GM21723 (cell line): Measurements from ENCODE around the gene SRP68.
"Not testable (repeated sequence)": the region's sequence is repeated elsewhere in the genome, so short reads cannot be mapped to it uniquely, and the experiment has no call there.

ENCODE experiments used
- ATAC-seq: cut with Tn5 transposase; IDR thresholded peaks from one replicate; pipeline ENCODE4 v1.9.1; 2021; ENCODE audit warnings: mild to moderate bottlenecking, moderate library complexity; ENCODE audit not compliant: unreplicated experiment

Gene SRP68

GRCh38 chr17:76090517-76091129 is 18.3 kb upstream of the SRP68 start:
- no peak for ATAC-seq

DNA sequence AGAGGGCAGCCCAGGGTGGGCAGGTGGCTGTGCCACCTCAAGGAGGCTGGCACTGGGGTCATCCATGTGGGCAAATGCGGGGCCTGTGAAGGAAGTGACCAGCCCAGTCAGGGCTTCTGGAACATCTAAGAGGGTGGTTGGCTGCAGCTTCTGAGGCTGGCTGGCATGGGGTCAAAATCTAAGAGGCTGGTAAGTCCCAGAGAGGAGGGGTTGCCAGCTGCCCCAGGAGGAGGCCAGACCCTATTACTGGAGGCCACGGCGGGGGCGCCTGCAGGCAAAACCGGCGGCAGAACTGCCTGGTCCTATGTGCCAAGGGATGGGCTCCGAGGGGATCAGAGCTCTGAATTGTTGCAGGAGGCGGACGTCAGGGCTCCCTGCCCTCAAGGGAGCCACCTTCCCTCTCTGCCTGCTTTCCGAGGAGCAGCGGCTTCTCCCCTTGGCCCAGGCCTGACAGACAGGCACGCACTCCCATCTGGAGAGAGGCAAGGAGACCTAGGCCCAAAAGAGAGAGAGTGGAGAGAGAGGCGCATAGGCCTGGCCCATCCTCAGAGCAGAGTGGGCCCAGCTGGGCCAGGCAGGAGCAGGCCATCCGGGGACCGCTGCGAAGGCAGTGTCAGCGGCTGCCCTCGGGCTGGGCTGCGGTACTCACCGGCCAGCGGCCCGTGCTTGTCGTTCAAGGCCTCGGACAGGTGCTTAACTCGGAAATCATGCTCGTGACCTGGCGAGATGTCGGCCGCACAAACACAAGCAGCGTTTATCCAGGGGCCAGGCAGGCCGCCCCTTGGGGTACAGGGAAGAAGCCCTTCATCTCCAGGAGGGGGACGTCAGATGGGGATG is 17.6 kb upstream of the SRP68 start:
- ATAC-seq, result no peak

DNA sequence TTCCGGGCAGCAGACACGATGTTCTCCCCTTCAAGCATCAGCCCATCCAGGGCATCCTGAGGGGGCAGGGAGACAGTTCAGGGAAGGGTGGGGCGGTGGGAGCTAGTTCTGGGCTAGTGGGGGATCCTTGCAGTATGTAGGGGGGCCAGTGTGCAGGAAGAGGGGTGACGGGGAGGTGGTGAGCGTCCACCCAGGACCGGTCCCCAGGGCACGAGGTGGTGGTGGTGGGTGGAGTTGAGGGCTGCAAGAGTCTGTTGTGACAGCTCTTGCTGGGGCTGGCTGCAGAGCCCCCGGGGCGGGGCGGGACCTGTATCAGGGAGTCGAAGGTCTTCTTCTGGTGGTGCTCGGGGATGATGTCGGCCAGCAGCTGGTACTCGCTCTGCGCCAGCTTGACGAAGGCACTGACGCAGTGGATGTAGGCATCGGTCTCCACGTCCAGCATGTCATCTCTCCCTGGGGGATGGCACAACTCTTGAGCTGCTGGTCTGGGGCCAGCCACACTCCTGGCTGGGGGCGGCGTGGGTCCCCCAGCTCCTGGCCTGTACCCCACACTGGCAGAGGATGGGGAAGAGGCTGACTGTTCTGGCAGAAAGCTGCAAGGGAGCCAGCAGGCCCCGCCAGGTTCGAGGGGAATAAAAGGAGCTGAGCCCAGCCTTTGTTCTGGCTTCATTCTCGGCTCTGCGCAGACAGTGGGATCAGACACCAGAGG is 16.7 kb upstream of the SRP68 start:
- no peak for ATAC-seq

DNA sequence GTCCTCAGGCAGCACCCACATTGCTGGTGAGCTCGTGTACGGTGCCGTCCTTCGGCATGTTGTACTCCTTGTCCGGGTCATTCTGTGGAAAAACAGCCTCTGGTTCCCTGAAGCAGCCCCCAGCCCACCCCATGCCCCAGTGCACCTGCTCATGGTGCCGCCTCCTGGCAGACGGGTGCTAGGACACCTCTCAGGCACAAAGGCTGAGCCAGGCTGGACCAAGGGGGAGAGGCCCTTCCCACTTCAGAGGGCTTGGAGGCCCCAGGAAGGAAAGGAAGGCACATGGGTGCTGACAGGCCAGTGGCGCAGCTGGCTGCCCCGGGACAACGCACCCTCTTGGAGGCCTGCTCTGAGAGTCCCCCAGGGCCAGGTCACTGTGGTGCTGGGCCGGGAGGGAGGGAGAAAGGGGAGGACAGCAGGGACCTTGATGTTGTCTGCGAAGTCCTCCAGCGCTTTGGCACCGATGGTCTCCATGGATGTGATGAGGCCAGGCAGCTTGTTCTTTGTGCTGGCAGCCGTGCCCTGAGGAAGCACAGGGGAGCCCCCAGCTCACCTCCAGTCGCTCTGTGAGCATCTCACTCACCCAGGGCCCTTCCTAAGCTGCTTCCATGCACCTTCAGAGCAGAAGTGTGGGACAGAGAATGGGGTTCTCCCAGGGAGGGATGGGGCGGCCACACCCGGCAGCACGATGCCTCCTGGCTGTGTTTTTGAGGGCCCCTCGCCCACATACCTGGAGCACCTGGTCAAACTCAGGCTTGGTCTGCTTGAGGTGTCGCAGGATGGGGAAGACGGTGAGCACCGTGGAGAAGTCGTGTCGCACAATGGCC is 15.9 kb upstream of the SRP68 start:
- no peak for ATAC-seq

DNA sequence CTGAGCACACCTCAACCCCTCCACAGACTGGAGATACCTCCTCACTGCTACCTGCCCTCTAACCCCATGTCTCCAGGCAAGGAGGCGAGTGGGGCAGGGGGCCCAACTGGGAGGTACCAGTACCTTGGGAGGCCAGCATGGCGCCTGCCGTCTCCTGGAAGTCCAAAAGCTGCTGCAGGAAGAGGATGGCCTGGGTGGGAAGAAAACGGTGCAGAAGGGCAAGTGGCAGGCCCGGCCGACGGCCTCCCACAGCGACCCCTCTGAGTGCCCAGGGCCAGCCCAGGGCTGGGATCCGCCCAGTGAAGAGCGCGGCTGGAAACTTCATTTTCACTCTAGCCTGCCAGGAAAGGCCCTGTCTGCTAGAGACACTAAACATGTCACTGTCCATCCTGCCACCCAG is 15.2 kb upstream of the SRP68 start:
- no peak for ATAC-seq

- no peak for ATAC-seq
Observed at GRCh38 chr17:76086384-76086783, 14.1 kb upstream of the SRP68 start.

DNA sequence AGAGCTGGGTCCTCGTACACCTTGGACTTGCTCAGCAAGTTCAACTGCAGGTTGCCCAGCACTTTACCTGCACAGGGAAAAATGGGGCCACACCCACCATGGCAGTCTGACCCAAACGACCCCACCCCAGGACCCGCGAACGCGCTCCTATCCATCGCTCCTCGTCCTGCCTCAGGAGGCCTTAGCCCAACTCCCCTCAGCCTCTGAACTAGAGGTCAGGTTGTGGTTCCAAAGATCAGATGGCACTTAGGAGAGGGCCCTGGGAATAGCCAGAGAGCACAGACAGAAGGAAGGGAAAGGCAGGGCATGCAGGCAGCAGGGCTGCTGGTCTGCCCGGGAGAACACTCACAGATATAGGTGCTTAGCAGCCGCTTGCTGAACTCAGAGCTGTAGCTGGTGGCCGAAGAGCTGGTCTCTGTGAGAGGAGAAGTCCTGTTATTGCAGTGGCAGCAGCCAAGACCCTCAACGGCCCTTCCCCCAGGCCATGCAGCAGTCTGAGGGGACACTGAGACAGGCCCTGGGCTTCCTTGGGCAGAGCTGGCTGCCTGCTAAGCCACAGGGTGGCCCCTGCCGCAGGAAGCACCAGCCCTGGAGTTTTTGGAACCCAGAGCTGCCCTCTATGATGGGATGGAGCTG is 13.5 kb upstream of the SRP68 start:
- no peak for ATAC-seq

DNA sequence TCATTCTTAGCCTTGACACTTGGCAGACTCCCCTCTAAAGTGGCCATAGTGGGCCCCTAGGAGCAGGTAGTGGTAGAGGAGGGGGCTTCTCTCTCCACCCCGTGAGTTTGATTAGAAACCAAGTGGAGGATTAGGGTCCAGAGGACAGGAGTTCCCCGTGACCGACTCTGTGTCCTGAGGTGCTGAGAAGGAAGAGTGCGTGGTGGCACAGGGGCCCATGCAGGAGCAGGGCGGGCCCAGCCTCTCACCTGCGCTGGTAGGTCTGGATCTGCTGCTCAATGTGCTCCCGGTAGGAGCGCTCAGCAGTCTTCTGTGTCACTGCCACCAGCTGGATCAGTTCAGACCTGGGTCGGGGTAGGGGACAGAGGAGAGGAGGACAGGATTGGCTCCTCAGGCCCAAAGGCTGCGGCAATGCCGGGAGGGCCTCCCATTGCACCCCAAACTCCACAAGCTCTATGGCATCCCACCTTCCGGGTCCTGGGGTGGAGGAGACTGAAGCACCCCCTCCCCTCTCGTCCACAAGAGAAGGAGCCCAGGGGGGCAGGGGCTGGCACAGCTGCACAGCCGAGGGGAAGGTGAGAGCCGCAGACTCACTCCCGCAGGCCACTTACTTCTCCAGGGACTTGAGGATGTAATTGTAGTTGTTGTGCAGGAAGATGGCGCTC is 12.9 kb upstream of the SRP68 start:
- ATAC-seq, result no peak

DNA sequence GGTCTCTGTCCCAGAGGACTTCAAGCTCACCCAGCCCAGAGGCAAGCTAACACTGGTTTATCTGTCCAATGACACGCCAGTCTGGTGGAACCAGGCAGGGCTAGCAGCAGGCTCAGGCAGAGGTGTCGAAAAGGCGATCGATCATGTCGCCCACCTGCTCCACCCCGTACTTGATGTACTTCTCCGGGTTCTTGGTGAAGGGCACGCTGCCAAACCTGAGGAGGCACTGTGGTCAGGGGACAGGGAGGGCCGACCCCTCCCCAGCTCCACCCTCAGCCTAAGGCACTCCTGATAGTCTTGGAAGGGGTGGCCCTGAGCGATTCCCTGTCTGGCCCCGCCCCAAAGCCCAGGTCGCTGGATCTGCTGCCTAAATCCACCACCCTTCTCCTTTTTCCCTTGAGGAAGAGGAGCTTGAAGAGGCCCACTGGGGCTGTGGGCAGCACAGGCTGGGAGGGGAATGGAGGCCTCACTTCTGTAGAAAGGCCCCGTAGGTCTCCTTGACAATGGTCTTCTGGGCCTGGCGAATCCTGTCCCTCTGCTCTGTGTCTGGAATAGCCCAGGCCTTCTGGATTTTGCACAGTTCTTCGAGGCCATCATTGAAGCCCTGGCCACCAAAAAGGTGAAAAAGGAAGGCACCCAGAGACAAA is 11.3 kb upstream of the SRP68 start:
- ATAC-seq, result no peak

DNA sequence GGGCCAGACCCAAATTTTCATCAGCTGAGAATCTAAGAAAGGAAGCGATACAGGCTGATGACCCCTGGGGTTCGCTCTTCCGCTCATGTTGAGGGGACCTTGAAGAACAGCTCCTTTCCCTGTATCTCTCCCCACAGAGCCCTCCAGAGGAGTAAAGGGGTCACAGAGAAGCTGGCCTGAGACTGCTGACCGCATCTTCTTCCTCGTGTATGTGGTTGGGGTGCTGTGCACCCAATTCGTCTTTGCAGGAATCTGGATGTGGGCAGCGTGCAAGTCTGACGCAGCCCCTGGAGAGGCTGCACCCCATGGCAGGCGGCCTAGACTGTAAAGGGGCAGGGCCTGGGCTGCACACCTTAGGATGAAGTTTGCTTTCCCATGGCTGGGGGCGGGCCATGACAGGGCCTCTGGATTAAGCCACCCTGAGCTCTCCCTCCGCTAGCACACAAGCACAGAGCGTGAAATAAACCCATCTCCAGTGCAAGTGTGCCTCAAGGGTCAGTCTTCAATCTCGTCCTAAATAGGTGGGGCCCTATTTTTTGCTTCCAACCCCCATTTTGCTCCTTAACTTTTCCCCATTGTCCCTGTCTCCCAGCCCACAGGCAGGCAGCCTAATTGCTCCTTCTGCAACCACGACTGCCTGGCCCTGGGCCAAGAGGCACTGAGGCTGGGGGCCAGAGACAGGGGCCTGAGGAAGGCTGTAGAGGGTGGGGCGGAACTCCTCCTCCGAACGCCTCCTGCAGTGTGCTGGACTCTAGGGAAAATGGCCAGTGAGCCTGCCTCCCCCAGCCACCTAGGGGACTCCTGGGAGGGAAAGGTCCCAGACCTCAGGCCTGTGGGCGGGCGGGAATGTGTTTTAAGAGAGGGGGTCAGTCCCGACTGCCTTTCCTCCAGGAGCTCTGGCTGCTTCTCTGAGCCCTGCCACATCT is 10.3 kb upstream of the SRP68 start:
- no peak for ATAC-seq

- no peak for ATAC-seq
Observed at GRCh38 chr17:76081295-76082210, 9.2 kb upstream of the SRP68 start.

DNA sequence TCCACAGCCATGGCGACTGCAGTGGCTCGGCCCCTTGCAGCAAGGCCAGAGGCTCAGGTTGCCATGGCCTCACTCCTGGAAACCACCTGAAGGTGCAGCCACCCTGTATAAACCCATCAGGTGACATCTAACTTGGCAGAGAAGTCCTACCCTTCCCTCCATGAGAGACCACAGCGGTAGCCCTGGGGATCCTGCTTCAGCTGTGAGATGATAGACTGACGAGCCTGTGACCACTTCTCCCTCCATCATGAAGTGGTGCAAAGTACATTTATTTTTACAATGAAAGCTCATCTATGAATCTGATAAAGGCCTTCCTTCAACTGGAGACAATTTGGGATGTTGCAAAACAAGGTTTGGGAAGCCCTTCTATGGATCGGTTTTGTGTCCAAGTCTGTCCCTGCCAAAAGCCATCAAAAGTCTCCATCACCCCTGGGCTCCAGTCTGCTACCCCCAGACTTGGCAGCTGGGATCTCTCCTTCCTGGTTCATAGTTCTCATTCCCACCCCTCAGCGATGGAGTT is 8.5 kb upstream of the SRP68 start:
- no peak for ATAC-seq

GRCh38 chr17:76079956-76080767 is 7.8 kb upstream of the SRP68 start:
- no peak for ATAC-seq

- ATAC-seq, result no peak
Observed at GRCh38 chr17:76079535-76079955, 7.2 kb upstream of the SRP68 start.

- no peak for ATAC-seq
Observed at GRCh38 chr17:76078860-76079534, 6.7 kb upstream of the SRP68 start, which contains the start of gene ZACN. TSS of gene ZACN (plus strand) at chr17:76079182. CDS start at chr17:76079265, 83 bp downstream.

- not testable (repeated sequence) for ATAC-seq
Observed at GRCh38 chr17:76078370-76078769, 6.1 kb upstream of the SRP68 start.
